H1 (cell line): ENCODE measurements around the gene HDAC6. TPM values are rescaled to one million over a fixed set of nuclear protein-coding genes. Genes with fewer than 3 reads are reported as not detected.

ENCODE experiments used
- BRCA1 ChIP-seq: IDR thresholded peaks from 2 replicates; pipeline ENCODE4 v1.6.1; 2012; ENCODE audit warnings: low read depth, low read length, improper control_type of control experiment
- CBX8 ChIP-seq: fragments of 300-800, 300-1000 bp; sonication (generic); IDR thresholded peaks from 2 replicates; pipeline ENCODE4 v1.7.1; 2016; ENCODE audit warnings: low read depth, low read length, borderline replicate concordance
- FOSL1 ChIP-seq: IDR thresholded peaks from 2 replicates; pipeline ENCODE4 v1.6.1; 2011; ENCODE audit warnings: mild to moderate bottlenecking, low read depth, low read length, moderate library complexity; ENCODE audit not compliant: insufficient read depth
- HDAC6 ChIP-seq: IDR thresholded peaks from one replicate; pipeline ENCODE4 v1.7.1; 2012; ENCODE audit warnings: low read depth, mild to moderate bottlenecking, inconsistent platforms, low read length, moderate library complexity
- KDM4A ChIP-seq: IDR thresholded peaks from one replicate; pipeline ENCODE4 v1.7.1; 2012; ENCODE audit warnings: low read depth, mild to moderate bottlenecking, moderate library complexity, low read length, inconsistent platforms; ENCODE audit not compliant: severe bottlenecking
- SAP30 ChIP-seq: fragments of 300-600 bp; sonication (generic); IDR thresholded peaks from 2 replicates; pipeline ENCODE4 v1.7.1; 2012; ENCODE audit warnings: low read length, moderate library complexity, mild to moderate bottlenecking, inconsistent platforms; ENCODE audit not compliant: insufficient read depth, insufficient replicate concordance
- polyA plus RNA-seq, 7 experiments: library from polyadenylated mRNA; depleted of rRNA in 3 of 7; stranded (reverse) in 5 of 7; unstranded in 2 of 7; fragments of >200 nt in 5 of 7; fragments of 200-250 nt in 2 of 7; gene quantifications; 1 replicate in 5 of 7; 2 replicates in 1 of 7; 4 replicates in 1 of 7; pipeline versions ENCODE4 v1.2.1 to v1.2.3, GENCODE V29; 2011 to 2013; ENCODE audit warnings: missing spikeins in 2 of 7, mixed read lengths in 2 of 7
- total RNA-seq: library from RNA; stranded (reverse); fragmentation: NEBNext Ultra II Directional; extraction: Animal tissue kit (Norgen Biotek cat#: 25700); gene quantifications from 2 replicates; pipeline ENCODE4 v1.2.1, GENCODE V29; 2021
- TF ChIP-seq, protein P1 (sequence below): fragments of 300-600 bp; sonication (generic); IDR thresholded peaks from 2 replicates; pipeline ENCODE4 v1.7.1; 2012; ENCODE audit warnings: low read length, moderate library complexity, mild to moderate bottlenecking, inconsistent platforms; ENCODE audit not compliant: insufficient replicate concordance
- TF ChIP-seq, protein P2 (sequence below): IDR thresholded peaks from 2 replicates; pipeline ENCODE4 v1.6.1; 2011; ENCODE audit warnings: low read length, improper control_type of control experiment

HDAC6 gene
- total and polyA plus RNA-seq, 2 of the 8 experiments (the other 6 are each of a cell fraction or from before 2014, with no cell fraction given), result 34.0 to 51.8 TPM

DNA sequence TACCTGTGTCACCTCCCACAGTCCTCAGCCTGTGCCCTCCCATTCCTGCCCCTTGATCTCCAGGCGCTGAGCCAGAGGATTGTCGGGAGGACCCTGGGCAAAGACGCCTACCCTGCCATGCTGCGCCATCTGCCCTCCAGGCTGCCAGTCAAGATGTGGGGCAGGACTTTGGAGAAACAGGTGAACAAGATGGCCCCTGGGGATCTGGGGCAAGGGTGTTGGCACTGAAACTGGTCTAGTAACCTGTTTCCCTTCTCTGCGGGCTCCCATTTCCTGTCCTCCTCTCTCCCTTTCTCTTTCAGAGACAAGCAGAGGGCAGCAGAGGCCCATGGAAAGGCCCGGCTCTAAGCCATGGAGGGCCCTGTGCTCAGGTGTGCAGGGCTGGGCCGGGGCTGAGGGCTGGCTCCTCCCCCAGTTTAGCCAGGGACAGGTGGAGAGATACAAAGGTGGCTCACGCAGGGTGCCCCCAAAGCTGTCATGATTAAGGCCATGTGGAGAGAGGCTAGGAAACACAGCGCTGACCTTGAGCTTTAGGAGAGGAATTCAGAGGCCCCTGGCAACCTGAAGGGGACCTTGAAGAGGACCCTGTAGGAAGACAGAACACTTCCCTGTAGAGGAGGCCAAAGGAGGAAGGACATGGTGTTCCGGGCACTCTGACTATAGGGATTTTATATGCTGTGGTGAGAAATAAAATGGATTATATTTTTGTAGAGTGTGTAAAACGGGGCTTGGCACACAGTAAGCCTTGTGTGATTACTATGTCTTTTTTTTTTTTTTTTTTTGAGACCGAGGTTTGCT is 40.0 kb upstream of the HDAC6 start, which contains the start of gene GLOD5 (continued):
- TF ChIP-seq, protein P1, sequence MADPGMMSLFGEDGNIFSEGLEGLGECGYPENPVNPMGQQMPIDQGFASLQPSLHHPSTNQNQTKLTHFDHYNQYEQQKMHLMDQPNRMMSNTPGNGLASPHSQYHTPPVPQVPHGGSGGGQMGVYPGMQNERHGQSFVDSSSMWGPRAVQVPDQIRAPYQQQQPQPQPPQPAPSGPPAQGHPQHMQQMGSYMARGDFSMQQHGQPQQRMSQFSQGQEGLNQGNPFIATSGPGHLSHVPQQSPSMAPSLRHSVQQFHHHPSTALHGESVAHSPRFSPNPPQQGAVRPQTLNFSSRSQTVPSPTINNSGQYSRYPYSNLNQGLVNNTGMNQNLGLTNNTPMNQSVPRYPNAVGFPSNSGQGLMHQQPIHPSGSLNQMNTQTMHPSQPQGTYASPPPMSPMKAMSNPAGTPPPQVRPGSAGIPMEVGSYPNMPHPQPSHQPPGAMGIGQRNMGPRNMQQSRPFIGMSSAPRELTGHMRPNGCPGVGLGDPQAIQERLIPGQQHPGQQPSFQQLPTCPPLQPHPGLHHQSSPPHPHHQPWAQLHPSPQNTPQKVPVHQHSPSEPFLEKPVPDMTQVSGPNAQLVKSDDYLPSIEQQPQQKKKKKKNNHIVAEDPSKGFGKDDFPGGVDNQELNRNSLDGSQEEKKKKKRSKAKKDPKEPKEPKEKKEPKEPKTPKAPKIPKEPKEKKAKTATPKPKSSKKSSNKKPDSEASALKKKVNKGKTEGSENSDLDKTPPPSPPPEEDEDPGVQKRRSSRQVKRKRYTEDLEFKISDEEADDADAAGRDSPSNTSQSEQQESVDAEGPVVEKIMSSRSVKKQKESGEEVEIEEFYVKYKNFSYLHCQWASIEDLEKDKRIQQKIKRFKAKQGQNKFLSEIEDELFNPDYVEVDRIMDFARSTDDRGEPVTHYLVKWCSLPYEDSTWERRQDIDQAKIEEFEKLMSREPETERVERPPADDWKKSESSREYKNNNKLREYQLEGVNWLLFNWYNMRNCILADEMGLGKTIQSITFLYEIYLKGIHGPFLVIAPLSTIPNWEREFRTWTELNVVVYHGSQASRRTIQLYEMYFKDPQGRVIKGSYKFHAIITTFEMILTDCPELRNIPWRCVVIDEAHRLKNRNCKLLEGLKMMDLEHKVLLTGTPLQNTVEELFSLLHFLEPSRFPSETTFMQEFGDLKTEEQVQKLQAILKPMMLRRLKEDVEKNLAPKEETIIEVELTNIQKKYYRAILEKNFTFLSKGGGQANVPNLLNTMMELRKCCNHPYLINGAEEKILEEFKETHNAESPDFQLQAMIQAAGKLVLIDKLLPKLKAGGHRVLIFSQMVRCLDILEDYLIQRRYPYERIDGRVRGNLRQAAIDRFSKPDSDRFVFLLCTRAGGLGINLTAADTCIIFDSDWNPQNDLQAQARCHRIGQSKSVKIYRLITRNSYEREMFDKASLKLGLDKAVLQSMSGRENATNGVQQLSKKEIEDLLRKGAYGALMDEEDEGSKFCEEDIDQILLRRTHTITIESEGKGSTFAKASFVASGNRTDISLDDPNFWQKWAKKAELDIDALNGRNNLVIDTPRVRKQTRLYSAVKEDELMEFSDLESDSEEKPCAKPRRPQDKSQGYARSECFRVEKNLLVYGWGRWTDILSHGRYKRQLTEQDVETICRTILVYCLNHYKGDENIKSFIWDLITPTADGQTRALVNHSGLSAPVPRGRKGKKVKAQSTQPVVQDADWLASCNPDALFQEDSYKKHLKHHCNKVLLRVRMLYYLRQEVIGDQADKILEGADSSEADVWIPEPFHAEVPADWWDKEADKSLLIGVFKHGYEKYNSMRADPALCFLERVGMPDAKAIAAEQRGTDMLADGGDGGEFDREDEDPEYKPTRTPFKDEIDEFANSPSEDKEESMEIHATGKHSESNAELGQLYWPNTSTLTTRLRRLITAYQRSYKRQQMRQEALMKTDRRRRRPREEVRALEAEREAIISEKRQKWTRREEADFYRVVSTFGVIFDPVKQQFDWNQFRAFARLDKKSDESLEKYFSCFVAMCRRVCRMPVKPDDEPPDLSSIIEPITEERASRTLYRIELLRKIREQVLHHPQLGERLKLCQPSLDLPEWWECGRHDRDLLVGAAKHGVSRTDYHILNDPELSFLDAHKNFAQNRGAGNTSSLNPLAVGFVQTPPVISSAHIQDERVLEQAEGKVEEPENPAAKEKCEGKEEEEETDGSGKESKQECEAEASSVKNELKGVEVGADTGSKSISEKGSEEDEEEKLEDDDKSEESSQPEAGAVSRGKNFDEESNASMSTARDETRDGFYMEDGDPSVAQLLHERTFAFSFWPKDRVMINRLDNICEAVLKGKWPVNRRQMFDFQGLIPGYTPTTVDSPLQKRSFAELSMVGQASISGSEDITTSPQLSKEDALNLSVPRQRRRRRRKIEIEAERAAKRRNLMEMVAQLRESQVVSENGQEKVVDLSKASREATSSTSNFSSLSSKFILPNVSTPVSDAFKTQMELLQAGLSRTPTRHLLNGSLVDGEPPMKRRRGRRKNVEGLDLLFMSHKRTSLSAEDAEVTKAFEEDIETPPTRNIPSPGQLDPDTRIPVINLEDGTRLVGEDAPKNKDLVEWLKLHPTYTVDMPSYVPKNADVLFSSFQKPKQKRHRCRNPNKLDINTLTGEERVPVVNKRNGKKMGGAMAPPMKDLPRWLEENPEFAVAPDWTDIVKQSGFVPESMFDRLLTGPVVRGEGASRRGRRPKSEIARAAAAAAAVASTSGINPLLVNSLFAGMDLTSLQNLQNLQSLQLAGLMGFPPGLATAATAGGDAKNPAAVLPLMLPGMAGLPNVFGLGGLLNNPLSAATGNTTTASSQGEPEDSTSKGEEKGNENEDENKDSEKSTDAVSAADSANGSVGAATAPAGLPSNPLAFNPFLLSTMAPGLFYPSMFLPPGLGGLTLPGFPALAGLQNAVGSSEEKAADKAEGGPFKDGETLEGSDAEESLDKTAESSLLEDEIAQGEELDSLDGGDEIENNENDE, result no peak
- TF ChIP-seq FOSL1 (no peak), HDAC6 (no peak), CBX8 (no peak), SAP30 (no peak), KDM4A (no peak), BRCA1 (no peak)
- TF ChIP-seq, protein P2, sequence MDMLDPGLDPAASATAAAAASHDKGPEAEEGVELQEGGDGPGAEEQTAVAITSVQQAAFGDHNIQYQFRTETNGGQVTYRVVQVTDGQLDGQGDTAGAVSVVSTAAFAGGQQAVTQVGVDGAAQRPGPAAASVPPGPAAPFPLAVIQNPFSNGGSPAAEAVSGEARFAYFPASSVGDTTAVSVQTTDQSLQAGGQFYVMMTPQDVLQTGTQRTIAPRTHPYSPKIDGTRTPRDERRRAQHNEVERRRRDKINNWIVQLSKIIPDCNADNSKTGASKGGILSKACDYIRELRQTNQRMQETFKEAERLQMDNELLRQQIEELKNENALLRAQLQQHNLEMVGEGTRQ, result no peak
